HEK293 (cell line): Measurements from ENCODE around the gene P2RX7.

Experiments used
- SP7 ChIP-seq: fragments of 450-650 bp; formaldehyde crosslinking; IDR thresholded peaks from 2 replicates; pipeline ENCODE4 v1.5.1; 2016; ENCODE audit warnings: missing biosample characterization, missing genetic modification characterization
- ZNF146 ChIP-seq: fragments of 450-650 bp; formaldehyde crosslinking; IDR thresholded peaks from 2 replicates; pipeline ENCODE4 v1.5.1; 2016; ENCODE audit warnings: missing biosample characterization, missing genetic modification characterization
- TF ChIP-seq, protein P1 (sequence below): fragments of 450-650 bp; formaldehyde crosslinking; IDR thresholded peaks from 2 replicates; pipeline ENCODE4 v1.5.0; 2017; ENCODE audit warnings: missing biosample characterization, missing genetic modification characterization, borderline replicate concordance

- TF ChIP-seq, protein P1, sequence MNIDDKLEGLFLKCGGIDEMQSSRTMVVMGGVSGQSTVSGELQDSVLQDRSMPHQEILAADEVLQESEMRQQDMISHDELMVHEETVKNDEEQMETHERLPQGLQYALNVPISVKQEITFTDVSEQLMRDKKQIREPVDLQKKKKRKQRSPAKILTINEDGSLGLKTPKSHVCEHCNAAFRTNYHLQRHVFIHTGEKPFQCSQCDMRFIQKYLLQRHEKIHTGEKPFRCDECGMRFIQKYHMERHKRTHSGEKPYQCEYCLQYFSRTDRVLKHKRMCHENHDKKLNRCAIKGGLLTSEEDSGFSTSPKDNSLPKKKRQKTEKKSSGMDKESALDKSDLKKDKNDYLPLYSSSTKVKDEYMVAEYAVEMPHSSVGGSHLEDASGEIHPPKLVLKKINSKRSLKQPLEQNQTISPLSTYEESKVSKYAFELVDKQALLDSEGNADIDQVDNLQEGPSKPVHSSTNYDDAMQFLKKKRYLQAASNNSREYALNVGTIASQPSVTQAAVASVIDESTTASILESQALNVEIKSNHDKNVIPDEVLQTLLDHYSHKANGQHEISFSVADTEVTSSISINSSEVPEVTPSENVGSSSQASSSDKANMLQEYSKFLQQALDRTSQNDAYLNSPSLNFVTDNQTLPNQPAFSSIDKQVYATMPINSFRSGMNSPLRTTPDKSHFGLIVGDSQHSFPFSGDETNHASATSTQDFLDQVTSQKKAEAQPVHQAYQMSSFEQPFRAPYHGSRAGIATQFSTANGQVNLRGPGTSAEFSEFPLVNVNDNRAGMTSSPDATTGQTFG (tag by site-specific recombination) = no peak
- TF ChIP-seq SP7 (tag by site-specific recombination) (no peak), ZNF146 (tag by site-specific recombination) (no peak)
Measured at GRCh38 chr12:121145221-121145620, 12.5 kb downstream of the P2RX7 start.
